HEK293 (cell line): ENCODE data around the gene LSM14B.

Experiments used
- BCL11A ChIP-seq: fragments of 450-650 bp; formaldehyde crosslinking; IDR thresholded peaks from 2 replicates; pipeline ENCODE4 v1.5.1; 2016; ENCODE audit warnings: low read depth, missing biosample characterization, missing genetic modification characterization
- SP2 ChIP-seq: fragments of 450-650 bp; formaldehyde crosslinking; IDR thresholded peaks from 2 replicates; pipeline ENCODE4 v1.5.1; 2016; ENCODE audit warnings: missing biosample characterization, missing genetic modification characterization
- TCF7L2 ChIP-seq: IDR thresholded peaks from 2 replicates; pipeline ENCODE4 v1.6.1; 2011; ENCODE audit warnings: low read depth, mild to moderate bottlenecking, inconsistent platforms, low read length, moderate library complexity, borderline replicate concordance
- TRIM28 ChIP-seq: IDR thresholded peaks from 2 replicates; pipeline ENCODE4 v1.6.1; 2011; ENCODE audit warnings: low read length, control low read depth, borderline replicate concordance
- ZBTB21 ChIP-seq: fragments of 450-650 bp; formaldehyde crosslinking; IDR thresholded peaks from 2 replicates; pipeline ENCODE4 v1.5.1; 2017; ENCODE audit warnings: missing biosample characterization, missing genetic modification characterization
- ZFP69B ChIP-seq: fragments of 450-650 bp; formaldehyde crosslinking; IDR thresholded peaks from 2 replicates; pipeline ENCODE4 v1.5.1; 2016; ENCODE audit warnings: missing biosample characterization, missing genetic modification characterization
- ZNF174 ChIP-seq: fragments of 450-650 bp; formaldehyde crosslinking; IDR thresholded peaks from 2 replicates; pipeline ENCODE4 v1.5.0; 2017; ENCODE audit warnings: missing biosample characterization, mild to moderate bottlenecking, missing genetic modification characterization
- ZNF24 ChIP-seq: fragments of 450-650 bp; formaldehyde crosslinking; IDR thresholded peaks from 2 replicates; pipeline ENCODE4 v1.5.1; 2016; ENCODE audit warnings: missing biosample characterization, missing genetic modification characterization
- ZNF248 ChIP-seq: fragments of 450-650 bp; formaldehyde crosslinking; IDR thresholded peaks from 2 replicates; pipeline ENCODE4 v1.5.1; 2017; ENCODE audit warnings: missing biosample characterization, missing genetic modification characterization
- ZNF350 ChIP-seq: fragments of 450-650 bp; formaldehyde crosslinking; IDR thresholded peaks from 2 replicates; pipeline ENCODE4 v1.5.0; 2017; ENCODE audit warnings: missing biosample characterization, mild to moderate bottlenecking, missing genetic modification characterization
- ZNF624 ChIP-seq: fragments of 450-650 bp; formaldehyde crosslinking; IDR thresholded peaks from 2 replicates; pipeline ENCODE4 v1.5.1; 2017; ENCODE audit warnings: missing biosample characterization, missing genetic modification characterization
- TF ChIP-seq, protein P1 (sequence below): fragments of 450-650 bp; formaldehyde crosslinking; IDR thresholded peaks from 2 replicates; pipeline ENCODE4 v1.5.1; 2016; ENCODE audit warnings: missing biosample characterization, missing genetic modification characterization
- TF ChIP-seq, protein P2 (sequence below): fragments of 450-650 bp; formaldehyde crosslinking; IDR thresholded peaks from 2 replicates; pipeline ENCODE4 v1.5.1; 2017; ENCODE audit warnings: missing biosample characterization, mild to moderate bottlenecking, missing genetic modification characterization, moderate library complexity
- TF ChIP-seq, protein P3 (sequence below): fragments of 450-650 bp; formaldehyde crosslinking; IDR thresholded peaks from 2 replicates; pipeline ENCODE4 v1.5.1; 2016; ENCODE audit warnings: missing biosample characterization, missing genetic modification characterization

DNA sequence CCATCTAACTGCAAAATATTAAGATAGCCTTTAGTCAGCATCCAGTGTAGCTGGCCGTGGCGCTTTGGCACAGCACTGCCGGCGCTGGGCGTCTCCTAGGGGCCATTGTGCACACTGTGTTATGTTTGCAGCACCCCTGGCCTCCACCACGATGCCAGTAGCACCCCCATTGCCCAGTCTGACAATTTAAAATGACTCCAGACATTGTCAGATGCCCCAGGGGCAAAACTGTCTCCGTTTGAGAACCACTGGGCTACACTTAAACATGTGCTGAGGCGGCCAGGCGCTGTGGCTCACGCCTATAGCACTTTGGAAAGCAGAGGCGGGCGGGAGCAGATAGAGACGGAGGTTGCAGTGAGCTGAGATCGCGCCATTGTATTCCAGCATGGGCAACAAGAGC is 54.6 kb downstream of the LSM14B start:
- TF ChIP-seq, protein P1, sequence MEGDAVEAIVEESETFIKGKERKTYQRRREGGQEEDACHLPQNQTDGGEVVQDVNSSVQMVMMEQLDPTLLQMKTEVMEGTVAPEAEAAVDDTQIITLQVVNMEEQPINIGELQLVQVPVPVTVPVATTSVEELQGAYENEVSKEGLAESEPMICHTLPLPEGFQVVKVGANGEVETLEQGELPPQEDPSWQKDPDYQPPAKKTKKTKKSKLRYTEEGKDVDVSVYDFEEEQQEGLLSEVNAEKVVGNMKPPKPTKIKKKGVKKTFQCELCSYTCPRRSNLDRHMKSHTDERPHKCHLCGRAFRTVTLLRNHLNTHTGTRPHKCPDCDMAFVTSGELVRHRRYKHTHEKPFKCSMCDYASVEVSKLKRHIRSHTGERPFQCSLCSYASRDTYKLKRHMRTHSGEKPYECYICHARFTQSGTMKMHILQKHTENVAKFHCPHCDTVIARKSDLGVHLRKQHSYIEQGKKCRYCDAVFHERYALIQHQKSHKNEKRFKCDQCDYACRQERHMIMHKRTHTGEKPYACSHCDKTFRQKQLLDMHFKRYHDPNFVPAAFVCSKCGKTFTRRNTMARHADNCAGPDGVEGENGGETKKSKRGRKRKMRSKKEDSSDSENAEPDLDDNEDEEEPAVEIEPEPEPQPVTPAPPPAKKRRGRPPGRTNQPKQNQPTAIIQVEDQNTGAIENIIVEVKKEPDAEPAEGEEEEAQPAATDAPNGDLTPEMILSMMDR (tag by site-specific recombination), result no peak
- no peak for TF ChIP-seq TRIM28
- TF ChIP-seq ZNF350 (tag by site-specific recombination), result no peak
- no peak for TF ChIP-seq ZNF24 (tag by site-specific recombination)
- no peak for TF ChIP-seq ZNF174 (tag by site-specific recombination)
- TF ChIP-seq, protein P2, sequence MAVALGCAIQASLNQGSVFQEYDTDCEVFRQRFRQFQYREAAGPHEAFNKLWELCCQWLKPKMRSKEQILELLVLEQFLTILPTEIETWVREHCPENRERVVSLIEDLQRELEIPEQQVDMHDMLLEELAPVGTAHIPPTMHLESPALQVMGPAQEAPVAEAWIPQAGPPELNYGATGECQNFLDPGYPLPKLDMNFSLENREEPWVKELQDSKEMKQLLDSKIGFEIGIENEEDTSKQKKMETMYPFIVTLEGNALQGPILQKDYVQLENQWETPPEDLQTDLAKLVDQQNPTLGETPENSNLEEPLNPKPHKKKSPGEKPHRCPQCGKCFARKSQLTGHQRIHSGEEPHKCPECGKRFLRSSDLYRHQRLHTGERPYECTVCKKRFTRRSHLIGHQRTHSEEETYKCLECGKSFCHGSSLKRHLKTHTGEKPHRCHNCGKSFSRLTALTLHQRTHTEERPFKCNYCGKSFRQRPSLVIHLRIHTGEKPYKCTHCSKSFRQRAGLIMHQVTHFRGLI (tag by site-specific recombination), result no peak
- TF ChIP-seq ZFP69B (tag by site-specific recombination), result no peak
- TF ChIP-seq ZNF248 (tag by site-specific recombination), result no peak
- no peak for TF ChIP-seq ZNF624 (tag by site-specific recombination)
- TF ChIP-seq BCL11A (tag by site-specific recombination), result no peak
- TF ChIP-seq ZBTB21 (tag by site-specific recombination), result no peak
- TF ChIP-seq, protein P3, sequence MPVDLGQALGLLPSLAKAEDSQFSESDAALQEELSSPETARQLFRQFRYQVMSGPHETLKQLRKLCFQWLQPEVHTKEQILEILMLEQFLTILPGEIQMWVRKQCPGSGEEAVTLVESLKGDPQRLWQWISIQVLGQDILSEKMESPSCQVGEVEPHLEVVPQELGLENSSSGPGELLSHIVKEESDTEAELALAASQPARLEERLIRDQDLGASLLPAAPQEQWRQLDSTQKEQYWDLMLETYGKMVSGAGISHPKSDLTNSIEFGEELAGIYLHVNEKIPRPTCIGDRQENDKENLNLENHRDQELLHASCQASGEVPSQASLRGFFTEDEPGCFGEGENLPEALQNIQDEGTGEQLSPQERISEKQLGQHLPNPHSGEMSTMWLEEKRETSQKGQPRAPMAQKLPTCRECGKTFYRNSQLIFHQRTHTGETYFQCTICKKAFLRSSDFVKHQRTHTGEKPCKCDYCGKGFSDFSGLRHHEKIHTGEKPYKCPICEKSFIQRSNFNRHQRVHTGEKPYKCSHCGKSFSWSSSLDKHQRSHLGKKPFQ (tag by site-specific recombination), result no peak
- TF ChIP-seq SP2 (tag by site-specific recombination), result no peak
- no peak for TF ChIP-seq TCF7L2
